Fibroblast of mammary gland (primary cell): Measurements from ENCODE around the gene DAB2IP.

Experiments used
- DNase-seq: peaks from one replicate; pipeline ENCODE4 v3.0.0-alpha.2; 2010; ENCODE audit warnings: low read depth
- H3K4me3 ChIP-seq: 2 replicates; pipeline ENCODE4 v1.5.1; 2011; ENCODE audit warnings: low read depth, mild to moderate bottlenecking, low read length, moderate library complexity; ENCODE audit not compliant: control insufficient read depth
- TF ChIP-seq, protein P1 (sequence below): conservative IDR thresholded peaks from 2 replicates; pipeline ENCODE4 v1.5.1; 2011; ENCODE audit warnings: low read depth, low read length, inconsistent platforms; ENCODE audit not compliant: control insufficient read depth, insufficient read depth

DAB2IP gene

DNA sequence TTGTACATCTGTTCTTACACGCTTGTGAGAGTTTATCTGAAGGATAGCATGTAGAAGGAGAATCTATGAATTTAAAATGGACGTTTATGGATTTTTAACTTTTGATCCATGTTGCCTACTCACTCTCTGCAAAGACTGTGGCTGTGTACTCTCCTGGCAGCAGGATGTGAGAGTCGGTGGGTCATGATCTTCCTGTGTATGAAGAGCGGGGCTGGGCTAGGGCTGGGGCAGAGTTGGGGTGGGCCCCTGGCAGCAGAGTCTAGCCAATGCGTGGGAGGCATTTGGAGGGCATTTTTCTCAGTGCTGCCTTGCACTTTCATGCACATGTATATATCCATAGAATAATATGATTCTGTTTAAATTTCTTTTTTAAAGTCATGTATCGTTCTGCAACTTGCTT is 24.0 kb upstream of the DAB2IP start:
- DNase-seq, result no peak
- H3K4me3 ChIP-seq, result no peak overlapping the region
- TF ChIP-seq, protein P1, sequence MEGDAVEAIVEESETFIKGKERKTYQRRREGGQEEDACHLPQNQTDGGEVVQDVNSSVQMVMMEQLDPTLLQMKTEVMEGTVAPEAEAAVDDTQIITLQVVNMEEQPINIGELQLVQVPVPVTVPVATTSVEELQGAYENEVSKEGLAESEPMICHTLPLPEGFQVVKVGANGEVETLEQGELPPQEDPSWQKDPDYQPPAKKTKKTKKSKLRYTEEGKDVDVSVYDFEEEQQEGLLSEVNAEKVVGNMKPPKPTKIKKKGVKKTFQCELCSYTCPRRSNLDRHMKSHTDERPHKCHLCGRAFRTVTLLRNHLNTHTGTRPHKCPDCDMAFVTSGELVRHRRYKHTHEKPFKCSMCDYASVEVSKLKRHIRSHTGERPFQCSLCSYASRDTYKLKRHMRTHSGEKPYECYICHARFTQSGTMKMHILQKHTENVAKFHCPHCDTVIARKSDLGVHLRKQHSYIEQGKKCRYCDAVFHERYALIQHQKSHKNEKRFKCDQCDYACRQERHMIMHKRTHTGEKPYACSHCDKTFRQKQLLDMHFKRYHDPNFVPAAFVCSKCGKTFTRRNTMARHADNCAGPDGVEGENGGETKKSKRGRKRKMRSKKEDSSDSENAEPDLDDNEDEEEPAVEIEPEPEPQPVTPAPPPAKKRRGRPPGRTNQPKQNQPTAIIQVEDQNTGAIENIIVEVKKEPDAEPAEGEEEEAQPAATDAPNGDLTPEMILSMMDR, result no peak

DNA sequence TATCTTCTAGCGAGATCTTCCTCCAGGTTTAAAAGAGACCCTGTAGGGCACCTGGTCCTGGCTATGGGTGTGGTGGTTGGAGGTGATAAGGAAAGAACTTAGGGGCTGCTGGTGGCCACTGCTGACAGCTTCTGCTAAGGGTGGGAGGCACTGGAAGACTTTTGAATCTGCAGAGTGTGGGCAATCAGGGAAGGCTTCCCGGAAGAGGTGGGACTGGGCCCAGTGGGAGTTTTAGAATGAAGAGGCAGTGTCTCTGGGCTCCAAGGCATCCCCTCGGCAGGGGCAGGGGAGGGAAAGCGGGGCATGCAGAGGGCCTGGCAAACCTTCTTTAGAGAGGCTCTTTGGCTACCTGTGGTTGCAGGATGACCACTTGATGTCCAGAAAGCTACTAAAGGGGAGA is 23.0 kb upstream of the DAB2IP start:
- no peak overlapping the region for H3K4me3 ChIP-seq
- TF ChIP-seq, protein P1, result no peak
- no peak for DNase-seq

DNA sequence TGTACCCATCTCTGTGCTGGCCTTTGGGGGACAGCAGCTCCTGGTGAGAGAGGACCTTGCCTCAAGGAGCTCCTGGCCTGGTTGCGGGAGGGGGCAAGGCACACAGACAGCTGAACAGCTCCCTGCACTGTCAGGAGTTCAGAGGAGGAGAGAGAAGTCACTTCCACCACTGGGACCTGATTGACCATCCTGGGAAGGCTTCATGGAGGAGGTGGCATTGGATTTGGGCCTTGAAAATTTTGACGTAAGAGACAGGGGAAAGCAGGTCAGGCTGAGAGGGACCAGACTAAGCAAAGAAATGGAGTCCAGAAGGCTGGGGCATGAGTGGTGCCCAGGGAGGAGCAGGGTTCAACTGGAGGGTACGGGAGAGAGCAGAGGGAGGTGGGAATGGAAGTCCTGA is 20.3 kb upstream of the DAB2IP start:
- DNase-seq, result no peak
- TF ChIP-seq, protein P1, result no peak
- H3K4me3 ChIP-seq, result no peak overlapping the region

DNA sequence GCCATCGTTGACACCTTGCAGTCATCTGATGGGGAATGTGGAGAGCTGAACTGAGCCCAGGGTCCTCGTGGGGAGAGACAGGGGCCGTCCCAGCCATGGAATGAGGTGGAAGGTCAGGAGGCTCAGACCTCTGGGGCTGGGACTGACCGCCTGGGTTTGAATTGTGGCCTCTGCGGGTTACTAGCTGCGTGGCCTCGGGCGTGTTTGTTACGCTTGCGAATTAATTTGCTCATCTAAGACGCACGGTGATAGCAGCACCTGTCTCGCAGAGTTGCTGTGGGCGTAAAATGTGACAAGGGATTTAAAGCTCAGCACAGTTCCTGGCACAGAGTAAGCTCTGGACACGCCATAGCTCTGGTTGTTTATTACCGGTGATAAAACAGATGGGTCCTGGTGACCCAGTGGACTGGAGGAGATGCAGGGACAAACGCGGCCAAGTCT is 19.4 kb upstream of the DAB2IP start:
- TF ChIP-seq, protein P1, result no peak
- H3K4me3 ChIP-seq, result no peak overlapping the region
- DNase-seq, result no peak

DNA sequence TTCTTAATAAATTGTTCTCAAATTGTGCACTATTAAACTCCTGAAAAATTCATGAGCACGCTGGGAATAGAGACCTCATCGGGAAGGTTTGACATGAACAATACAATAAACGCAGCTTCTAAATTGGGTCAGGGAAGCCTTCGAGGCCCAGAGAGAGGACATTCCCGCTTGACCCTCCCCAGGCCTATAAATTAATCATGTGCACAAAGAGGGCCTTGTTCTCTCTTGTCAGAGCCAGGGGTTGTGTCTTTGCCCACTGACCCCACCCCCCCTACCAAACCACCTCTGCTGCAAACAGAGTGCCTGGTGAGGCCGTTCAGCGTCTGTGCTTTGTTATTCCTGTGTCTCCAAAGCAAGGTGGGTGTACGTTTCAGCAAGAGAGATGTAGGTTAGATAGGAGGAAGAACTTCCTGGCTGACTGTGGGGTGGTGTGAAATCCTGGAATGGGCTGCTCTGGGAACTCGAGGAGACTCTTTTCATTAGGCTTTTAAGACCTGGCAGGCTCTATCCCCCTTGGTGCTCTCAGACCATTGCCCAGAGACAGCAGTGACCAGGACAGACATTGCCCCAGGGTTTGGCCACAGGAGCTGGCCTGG is 18.2 kb upstream of the DAB2IP start:
- H3K4me3 ChIP-seq, result no peak overlapping the region
- no peak for DNase-seq
- TF ChIP-seq, protein P1, result no peak

DNA sequence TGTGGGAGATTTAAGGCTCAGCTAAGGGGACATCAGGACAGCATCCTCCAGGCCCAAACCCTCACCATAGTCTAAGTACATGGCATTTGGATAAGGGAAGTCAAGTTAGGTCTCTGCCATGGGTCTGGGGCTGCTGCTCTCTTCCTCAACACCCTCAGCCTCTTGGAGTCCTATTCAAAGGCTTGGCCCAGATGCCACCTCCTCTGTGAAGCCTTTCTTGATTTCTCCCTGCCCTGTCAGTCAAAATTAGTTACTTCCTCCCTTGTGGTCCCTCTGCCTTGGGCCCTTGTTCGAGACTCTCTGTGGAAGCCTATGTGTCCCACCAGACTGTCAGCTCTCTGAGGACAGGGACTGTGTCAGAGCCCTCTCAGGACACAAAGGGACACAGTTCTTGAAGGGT is 17.7 kb upstream of the DAB2IP start:
- TF ChIP-seq, protein P1, result no peak
- no peak overlapping the region for H3K4me3 ChIP-seq
- no peak for DNase-seq
